Activated naive CD4-positive, alpha-beta T cell treated with anti-CD3 and anti-CD28 coated beads, Interleukin-2, amount 10 ng/mL, durations not matched to agents 7 days and 5 days (primary cell): ENCODE results near the gene CRYAB.
A peak's percentile ranks its signal among the peaks of the same experiment; 100 is the strongest.
"Not testable (repeated sequence)": the region's sequence is repeated elsewhere in the genome, so short reads cannot be mapped to it uniquely, and the experiment has no call there.

Experiments used
- CTCF ChIA-PET: fragments of 350-600 bp; sonication (Branson Sonifier 250); formaldehyde crosslinking; loops from one replicate; lab custom pipeline; 2021; ENCODE audit warnings: antibody characterized with exemption; lab: Charles Lee
- DNase-seq: peaks from one replicate; pipeline ENCODE4 v3.0.0-alpha.2; 2020
- H3K27ac Mint-ChIP-seq: one replicate; pipeline ENCODE4 v1.8.0; 2021; ENCODE audit warnings: mild to moderate bottlenecking, moderate library complexity, mixed read lengths
- H3K27me3 Mint-ChIP-seq: one replicate; pipeline ENCODE4 v1.8.0; 2021; ENCODE audit warnings: mild to moderate bottlenecking, mixed read lengths
- H3K36me3 Mint-ChIP-seq: one replicate; pipeline ENCODE4 v1.8.0; 2021; ENCODE audit warnings: mixed read lengths
- H3K4me1 Mint-ChIP-seq: one replicate; pipeline ENCODE4 v1.8.0; 2021; ENCODE audit warnings: mixed read lengths
- H3K4me3 Mint-ChIP-seq: one replicate; pipeline ENCODE4 v1.8.0; 2021; ENCODE audit warnings: mild to moderate bottlenecking, moderate library complexity, mixed read lengths
- H3K9me3 Mint-ChIP-seq: one replicate; pipeline ENCODE4 v1.8.0; 2021; ENCODE audit warnings: mixed read lengths

Gene CRYAB

DNA sequence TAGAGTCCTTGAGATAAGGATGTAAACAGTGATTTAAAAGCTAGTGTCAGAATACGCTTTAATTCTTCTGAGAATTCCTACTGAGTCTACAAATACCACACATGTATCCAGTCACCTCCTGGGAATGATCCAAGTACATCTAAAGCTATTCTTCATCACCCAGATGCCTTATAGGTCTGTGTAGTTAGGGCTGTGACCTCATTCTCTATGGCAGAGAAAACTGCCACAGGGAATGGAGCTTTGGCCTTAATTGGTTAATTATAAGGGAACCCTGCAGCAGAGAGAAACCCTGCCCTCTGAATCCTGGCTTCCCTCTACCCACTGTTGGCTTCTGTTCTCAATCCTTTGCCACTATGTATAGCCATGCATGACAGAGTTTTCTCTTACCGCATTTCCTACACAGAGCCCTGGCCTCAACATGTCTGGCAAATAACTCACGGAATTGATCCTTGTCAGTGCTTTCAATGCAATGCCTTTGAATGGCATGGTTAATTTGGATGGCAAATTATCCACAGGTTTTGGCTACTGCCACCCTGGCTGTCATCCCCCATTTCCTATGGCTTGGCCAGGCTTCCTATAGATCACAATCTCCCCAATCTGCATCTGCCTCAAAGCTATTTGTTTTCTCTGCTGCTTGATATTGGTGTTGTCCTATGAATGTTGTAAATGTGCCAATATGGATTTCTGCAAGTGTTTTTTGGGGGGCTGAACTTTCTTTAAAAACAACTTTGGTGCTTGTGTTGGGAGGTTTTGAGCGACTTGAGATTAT lies 28.4 kb upstream of the CRYAB start:
- Mint-ChIP-seq H3K27ac (no peak overlapping the region), H3K4me1 (peaks cover 56% of the 10 kb centered on the region), H3K4me3 (no peak overlapping the region), H3K36me3 (peaks cover 5% of the 10 kb centered on the region), H3K9me3 (no peaks in the 10 kb centered on the region), H3K27me3 (no peaks in the 10 kb centered on the region)
- no peak for DNase-seq
- CTCF ChIA-PET: interaction anchor here (1.3 to 12.9 kb wide), 3 partner anchors 11 to 62 kb away, joined by 4 to 217 read pairs (median 10); no protein-coding TSS in a partner anchor

DNA sequence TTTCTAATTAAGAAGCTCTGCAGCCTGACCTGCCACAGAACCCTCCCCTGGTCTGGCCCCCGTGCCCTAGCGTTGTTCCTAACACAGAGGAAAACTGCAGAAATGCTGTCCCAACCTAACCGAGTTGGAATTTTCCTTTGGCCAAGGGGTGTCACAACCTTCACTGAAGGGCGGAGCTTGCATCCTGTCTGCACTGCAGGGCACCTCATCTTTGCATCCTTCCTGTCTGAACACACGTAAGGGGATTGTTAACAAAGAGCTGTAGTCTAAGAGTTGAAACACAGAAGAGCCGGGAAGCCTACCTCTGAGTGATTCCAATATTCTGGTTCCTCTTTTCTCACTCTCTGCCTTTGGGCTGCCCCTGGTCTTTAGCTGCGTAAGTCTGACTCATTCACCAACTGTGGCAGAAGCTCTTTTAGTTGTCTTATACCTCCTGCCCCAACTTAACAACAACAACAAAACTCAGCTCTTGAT lies 27.2 kb upstream of the CRYAB start:
- Mint-ChIP-seq H3K4me3 (peak overlapping the region; percentile 80), H3K9me3 (no peaks in the 10 kb centered on the region), H3K4me1 (peaks cover 45% of the 10 kb centered on the region), H3K36me3 (no peaks in the 10 kb centered on the region), H3K27me3 (no peaks in the 10 kb centered on the region), H3K27ac (peak overlapping the region; percentile 80)
- DNase-seq: peak; percentile 49
- CTCF ChIA-PET: interaction anchor here (0.6 to 12.9 kb wide), 6 partner anchors 10 to 1789 kb away, joined by 3 to 217 read pairs (median 4); no protein-coding TSS in a partner anchor

DNA sequence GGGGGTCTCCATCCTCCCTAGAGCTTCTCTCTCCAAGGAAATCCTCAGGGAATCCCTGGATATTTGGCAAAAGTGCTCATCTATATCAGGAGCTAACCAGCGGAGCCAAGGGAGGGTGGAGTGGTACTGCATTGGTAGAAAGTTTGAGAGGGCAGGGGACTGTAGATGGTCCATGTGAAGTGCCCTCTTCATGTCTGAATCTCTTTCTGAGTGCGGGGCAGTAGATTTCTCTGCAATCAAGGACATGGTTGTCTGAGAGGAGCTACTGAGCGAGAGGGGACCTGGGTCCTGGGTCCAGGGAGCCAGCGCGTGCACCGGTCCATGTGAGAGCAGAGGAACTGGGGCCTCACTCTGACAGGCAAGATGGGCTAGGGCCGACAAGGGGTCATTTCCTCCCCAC lies 26.3 kb upstream of the CRYAB start:
- Mint-ChIP-seq H3K36me3 (no peaks in the 10 kb centered on the region), H3K27me3 (peaks cover 4% of the 10 kb centered on the region), H3K27ac (peak overlapping the region; percentile 80), H3K4me1 (peaks cover 43% of the 10 kb centered on the region), H3K4me3 (peak overlapping the region; percentile 80), H3K9me3 (no peaks in the 10 kb centered on the region)
- CTCF ChIA-PET: interaction anchor here (1.7 to 12.9 kb wide), 3 partner anchors 9 to 44 kb away, joined by 4 to 217 read pairs (median 10); no protein-coding TSS in a partner anchor
- no peak for DNase-seq

DNA sequence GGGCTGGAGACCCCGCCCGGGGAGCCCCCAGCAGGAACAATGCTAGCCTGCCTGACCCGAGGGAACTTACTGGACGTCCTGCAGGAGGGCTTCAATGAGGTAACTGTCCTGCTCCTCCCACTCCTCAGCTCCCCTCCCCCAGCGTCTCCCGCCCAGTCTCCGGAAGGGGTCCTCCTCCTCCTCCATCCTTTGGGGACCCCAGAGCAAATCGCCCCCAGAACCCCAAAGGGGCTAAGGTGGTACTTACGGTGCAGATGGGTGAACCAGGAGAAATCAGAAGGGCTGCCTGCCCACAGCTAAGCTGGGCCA lies 25.8 kb upstream of the CRYAB start:
- peak overlapping the region; percentile 80 for H3K4me3 Mint-ChIP-seq
- H3K9me3 Mint-ChIP-seq: no peaks in the 10 kb centered on the region
- peaks cover 46% of the 10 kb centered on the region for H3K4me1 Mint-ChIP-seq
- peaks cover 4% of the 10 kb centered on the region for H3K27me3 Mint-ChIP-seq
- H3K36me3 Mint-ChIP-seq: no peaks in the 10 kb centered on the region
- CTCF ChIA-PET: interaction anchor here (1.7 to 12.9 kb wide), 3 partner anchors 8 to 44 kb away, joined by 4 to 217 read pairs (median 10); no protein-coding TSS in a partner anchor
- no peak overlapping the region for H3K27ac Mint-ChIP-seq
- no peak for DNase-seq

DNA sequence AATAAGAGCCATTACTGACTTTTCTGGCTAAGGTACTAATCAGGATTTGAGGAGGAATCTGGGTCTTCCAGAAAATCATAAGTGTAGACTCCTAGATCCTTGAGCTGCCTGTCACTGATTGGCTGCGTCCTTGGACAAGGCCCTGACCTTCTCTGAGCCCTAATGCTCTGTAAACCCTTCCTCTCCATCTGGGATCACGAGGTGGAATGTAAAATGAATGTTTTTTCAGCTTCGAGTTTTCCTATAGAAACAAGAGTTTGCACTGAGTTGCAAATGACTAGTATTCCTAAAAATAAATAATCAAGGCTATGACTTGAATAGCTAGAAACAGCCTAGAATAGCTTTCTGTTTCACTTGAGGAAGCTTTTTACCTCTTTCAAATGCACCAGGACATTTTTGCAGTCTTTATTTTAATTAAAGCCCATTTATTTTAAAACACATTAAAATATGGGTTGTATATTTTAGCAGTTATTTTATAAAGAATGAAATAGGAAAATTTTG lies 24.5 kb upstream of the CRYAB start:
- Mint-ChIP-seq H3K4me1 (peaks cover 46% of the 10 kb centered on the region), H3K36me3 (no peaks in the 10 kb centered on the region), H3K27me3 (peaks cover 4% of the 10 kb centered on the region), H3K4me3 (peak overlapping the region; percentile 80), H3K27ac (peak overlapping the region; percentile 69), H3K9me3 (no peaks in the 10 kb centered on the region)
- CTCF ChIA-PET: interaction anchor here (0.9 to 12.9 kb wide), 6 partner anchors 8 to 343 kb away, joined by 3 to 217 read pairs (median 4); no protein-coding TSS in a partner anchor
- no peak for DNase-seq

- Mint-ChIP-seq H3K4me3 (peak overlapping the region; percentile 8), H3K27ac (no peak overlapping the region), H3K36me3 (no peaks in the 10 kb centered on the region), H3K27me3 (peaks cover 4% of the 10 kb centered on the region), H3K9me3 (no peaks in the 10 kb centered on the region), H3K4me1 (peaks cover 46% of the 10 kb centered on the region)
- CTCF ChIA-PET: interaction anchor here (0.9 to 12.9 kb wide), 6 partner anchors 9 to 344 kb away, joined by 3 to 217 read pairs (median 4); no protein-coding TSS in a partner anchor
- no peak for DNase-seq
Measured at GRCh38 chr11:111935317-111936039, 23.9 kb upstream of the CRYAB start.

DNA sequence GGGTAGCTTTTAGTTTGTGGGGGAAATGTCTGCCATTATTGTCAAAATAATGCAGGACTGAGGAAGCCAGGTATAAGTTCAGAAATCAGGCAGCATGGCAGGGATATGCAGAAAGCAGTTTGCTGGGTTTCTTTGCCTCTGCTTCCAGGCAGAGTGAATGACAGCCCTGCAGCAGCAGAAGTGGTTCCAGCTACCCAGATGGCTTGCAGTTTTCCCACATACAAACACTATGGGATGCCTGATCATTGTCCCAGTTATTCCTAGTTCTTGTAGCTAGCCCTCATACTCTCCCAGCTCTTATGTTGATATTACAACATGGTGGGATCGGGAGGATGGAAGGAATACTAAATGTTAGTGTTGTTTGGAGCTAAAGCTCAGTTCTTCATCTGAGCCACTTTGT lies 22.7 kb upstream of the CRYAB start:
- H3K36me3 Mint-ChIP-seq: no peaks in the 10 kb centered on the region
- no peak overlapping the region for H3K27ac Mint-ChIP-seq
- CTCF ChIA-PET: interaction anchor here (0.5 to 12.9 kb wide), 8 partner anchors 10 to 178 kb away, joined by 3 to 217 read pairs (median 3); partner anchors contain the start of genes SDHD and TIMM8B
- H3K9me3 Mint-ChIP-seq: no peaks in the 10 kb centered on the region
- peaks cover 44% of the 10 kb centered on the region for H3K4me1 Mint-ChIP-seq
- DNase-seq: no peak
- peaks cover 4% of the 10 kb centered on the region for H3K27me3 Mint-ChIP-seq
- no peak overlapping the region for H3K4me3 Mint-ChIP-seq

- H3K27ac Mint-ChIP-seq: no peak overlapping the region
- H3K36me3 Mint-ChIP-seq: no peaks in the 10 kb centered on the region
- no peaks in the 10 kb centered on the region for H3K9me3 Mint-ChIP-seq
- DNase-seq: no peak
- peaks cover 40% of the 10 kb centered on the region for H3K4me1 Mint-ChIP-seq
- CTCF ChIA-PET: interaction anchor here (0.8 to 12.9 kb wide), 6 partner anchors 10 to 179 kb away, joined by 3 to 217 read pairs (median 3); partner anchors contain the start of genes SDHD and TIMM8B
- no peak overlapping the region for H3K4me3 Mint-ChIP-seq
- H3K27me3 Mint-ChIP-seq: peaks cover 4% of the 10 kb centered on the region
Measured at GRCh38 chr11:111933872-111934271, 22.3 kb upstream of the CRYAB start.

- peaks cover 33% of the 10 kb centered on the region for H3K4me1 Mint-ChIP-seq
- H3K27ac Mint-ChIP-seq, H3K9me3 Mint-ChIP-seq, DNase-seq, H3K27me3 Mint-ChIP-seq, H3K36me3 Mint-ChIP-seq, H3K4me3 Mint-ChIP-seq: not testable (repeated sequence)
- CTCF ChIA-PET: interaction anchor here (0.9 to 12.9 kb wide), 2 partner anchors 32 to 48 kb away, joined by 3 to 217 read pairs; no protein-coding TSS in a partner anchor
Measured at GRCh38 chr11:111933176-111933575, 21.6 kb upstream of the CRYAB start.

DNA sequence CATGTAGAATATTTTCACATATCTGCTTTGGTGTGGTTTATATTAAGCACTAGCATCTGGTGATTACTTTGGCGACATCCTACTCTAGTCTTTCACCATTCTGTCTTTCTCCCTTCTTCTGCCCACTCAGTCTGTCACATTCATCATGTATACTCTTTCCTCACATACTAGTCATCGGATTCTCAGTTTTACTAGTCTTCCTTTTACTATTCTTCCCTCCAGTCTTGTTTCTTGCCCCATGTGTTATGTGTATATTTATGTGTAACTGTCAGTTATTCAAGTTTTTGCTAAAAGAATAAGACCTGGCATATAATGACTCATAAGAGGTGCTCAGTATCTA lies 21.0 kb upstream of the CRYAB start:
- CTCF ChIA-PET: interaction anchor here (1.6 to 12.9 kb wide), 3 partner anchors 49 to 61 kb away, joined by 4 to 217 read pairs (median 8); partner anchors contain the start of gene ALG9
- no peak for DNase-seq
- no peaks in the 10 kb centered on the region for H3K9me3 Mint-ChIP-seq
- H3K27me3 Mint-ChIP-seq: peaks cover 4% of the 10 kb centered on the region
- no peak overlapping the region for H3K27ac Mint-ChIP-seq
- H3K4me1 Mint-ChIP-seq: peaks cover 29% of the 10 kb centered on the region
- H3K4me3 Mint-ChIP-seq: no peak overlapping the region
- no peaks in the 10 kb centered on the region for H3K36me3 Mint-ChIP-seq

GRCh38 chr11:111930472-111930871 lies 18.9 kb upstream of the CRYAB start:
- H3K4me1 Mint-ChIP-seq: peaks cover 28% of the 10 kb centered on the region
- CTCF ChIA-PET: interaction anchor here (0.6 to 12.9 kb wide), 7 partner anchors 8 to 245 kb away, joined by 3 to 217 read pairs (median 5); partner anchors contain the start of genes ALG9, BCO2 and DIXDC1
- peaks cover 4% of the 10 kb centered on the region for H3K27me3 Mint-ChIP-seq
- DNase-seq: no peak
- no peak overlapping the region for H3K27ac Mint-ChIP-seq
- no peak overlapping the region for H3K4me3 Mint-ChIP-seq
- H3K36me3 Mint-ChIP-seq: no peaks in the 10 kb centered on the region
- H3K9me3 Mint-ChIP-seq: no peaks in the 10 kb centered on the region

- Mint-ChIP-seq H3K4me1 (peaks cover 18% of the 10 kb centered on the region), H3K4me3 (peak overlapping the region; percentile 68), H3K27me3 (peaks cover 23% of the 10 kb centered on the region), H3K27ac (peak overlapping the region; percentile 91), H3K9me3 (no peaks in the 10 kb centered on the region), H3K36me3 (no peaks in the 10 kb centered on the region)
- DNase-seq: peak; percentile 96
- CTCF ChIA-PET: interaction anchor here (1.1 to 2.2 kb wide), 7 partner anchors 8 to 55 kb away, joined by 3 to 13 read pairs (median 4); partner anchors contain the start of genes ALG9, C11orf52 and DIXDC1
Measured at GRCh38 chr11:111926505-111927391, 15.2 kb upstream of the CRYAB start.

- CTCF ChIA-PET: interaction anchor here (1.1 to 2.2 kb wide), 5 partner anchors 9 to 56 kb away, joined by 3 to 13 read pairs (median 4); partner anchors contain the start of gene ALG9
- DNase-seq: no peak
- peaks cover 24% of the 10 kb centered on the region for H3K27me3 Mint-ChIP-seq
- H3K36me3 Mint-ChIP-seq: no peaks in the 10 kb centered on the region
- H3K27ac Mint-ChIP-seq: peak overlapping the region; percentile 91
- peaks cover 18% of the 10 kb centered on the region for H3K4me1 Mint-ChIP-seq
- H3K9me3 Mint-ChIP-seq: no peaks in the 10 kb centered on the region
- peak overlapping the region; percentile 68 for H3K4me3 Mint-ChIP-seq
Measured at GRCh38 chr11:111925953-111926352, 14.4 kb upstream of the CRYAB start.
